ENCODE data around the gene MPP2.

MPP2 gene

DNA sequence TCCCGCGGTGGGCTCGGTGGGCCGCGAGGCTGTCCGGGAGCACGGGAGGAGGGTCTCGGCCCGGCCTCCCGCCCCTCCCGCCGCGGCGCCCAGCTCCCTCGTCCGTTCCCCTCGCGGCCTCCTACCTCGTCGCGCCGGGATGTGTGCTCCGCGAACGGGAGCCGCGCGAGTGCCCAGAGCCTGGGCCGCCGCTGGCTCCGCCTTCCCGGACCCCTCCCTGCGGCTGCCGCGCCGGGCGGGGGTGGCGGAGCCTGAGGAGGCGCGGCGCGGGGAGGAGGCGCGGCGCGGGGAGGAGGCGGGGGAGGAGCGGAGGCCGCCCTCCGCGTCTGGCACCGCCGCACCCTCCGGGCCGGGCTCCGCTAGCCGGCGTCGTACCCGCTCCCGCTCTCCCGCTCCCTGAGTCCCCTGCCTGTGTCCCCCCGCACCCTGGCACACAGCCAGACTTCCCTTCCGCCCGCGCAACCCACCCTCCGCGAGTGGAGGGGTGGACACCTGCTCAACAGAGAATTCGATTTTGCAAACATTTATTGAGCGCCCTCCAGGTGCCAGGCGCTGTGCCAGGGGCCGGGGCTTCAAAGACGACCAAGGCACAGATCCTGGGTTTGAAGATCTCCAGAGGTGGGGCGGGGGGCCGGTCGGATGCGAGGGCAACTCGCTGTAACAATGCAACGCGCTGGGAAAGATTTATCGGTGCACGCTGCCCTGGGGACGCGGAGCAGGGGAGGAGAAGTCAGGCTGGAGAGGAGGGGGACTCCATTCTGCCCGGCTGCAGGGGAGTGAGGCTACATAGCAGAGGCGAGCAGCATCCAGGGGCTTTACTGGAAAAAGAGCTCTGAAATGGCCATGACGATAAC lies 74.1 kb downstream of the MPP2 start, which contains the start of gene MPP3 (continued):
- TF ChIP-seq, protein P1, sequence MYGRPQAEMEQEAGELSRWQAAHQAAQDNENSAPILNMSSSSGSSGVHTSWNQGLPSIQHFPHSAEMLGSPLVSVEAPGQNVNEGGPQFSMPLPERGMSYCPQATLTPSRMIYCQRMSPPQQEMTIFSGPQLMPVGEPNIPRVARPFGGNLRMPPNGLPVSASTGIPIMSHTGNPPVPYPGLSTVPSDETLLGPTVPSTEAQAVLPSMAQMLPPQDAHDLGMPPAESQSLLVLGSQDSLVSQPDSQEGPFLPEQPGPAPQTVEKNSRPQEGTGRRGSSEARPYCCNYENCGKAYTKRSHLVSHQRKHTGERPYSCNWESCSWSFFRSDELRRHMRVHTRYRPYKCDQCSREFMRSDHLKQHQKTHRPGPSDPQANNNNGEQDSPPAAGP (tag by site-specific recombination; IDR thresholded peaks at IDR 0.05): no peak
- no peak for TF ChIP-seq ZNF423 (tag by site-specific recombination; IDR thresholded peaks at IDR 0.05)
- peak; percentile 31; the same call in 1 of the 2 replicates for TF ChIP-seq ZSCAN30 (tag by site-specific recombination; IDR thresholded peaks at IDR 0.05)
- peak; percentile 66 for TF ChIP-seq ZBTB17 (tag by site-specific recombination; IDR thresholded peaks at IDR 0.05)
- TF ChIP-seq, protein P2, sequence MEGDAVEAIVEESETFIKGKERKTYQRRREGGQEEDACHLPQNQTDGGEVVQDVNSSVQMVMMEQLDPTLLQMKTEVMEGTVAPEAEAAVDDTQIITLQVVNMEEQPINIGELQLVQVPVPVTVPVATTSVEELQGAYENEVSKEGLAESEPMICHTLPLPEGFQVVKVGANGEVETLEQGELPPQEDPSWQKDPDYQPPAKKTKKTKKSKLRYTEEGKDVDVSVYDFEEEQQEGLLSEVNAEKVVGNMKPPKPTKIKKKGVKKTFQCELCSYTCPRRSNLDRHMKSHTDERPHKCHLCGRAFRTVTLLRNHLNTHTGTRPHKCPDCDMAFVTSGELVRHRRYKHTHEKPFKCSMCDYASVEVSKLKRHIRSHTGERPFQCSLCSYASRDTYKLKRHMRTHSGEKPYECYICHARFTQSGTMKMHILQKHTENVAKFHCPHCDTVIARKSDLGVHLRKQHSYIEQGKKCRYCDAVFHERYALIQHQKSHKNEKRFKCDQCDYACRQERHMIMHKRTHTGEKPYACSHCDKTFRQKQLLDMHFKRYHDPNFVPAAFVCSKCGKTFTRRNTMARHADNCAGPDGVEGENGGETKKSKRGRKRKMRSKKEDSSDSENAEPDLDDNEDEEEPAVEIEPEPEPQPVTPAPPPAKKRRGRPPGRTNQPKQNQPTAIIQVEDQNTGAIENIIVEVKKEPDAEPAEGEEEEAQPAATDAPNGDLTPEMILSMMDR (tag by site-specific recombination; IDR thresholded peaks at IDR 0.05): no peak
- TF ChIP-seq, protein P3, sequence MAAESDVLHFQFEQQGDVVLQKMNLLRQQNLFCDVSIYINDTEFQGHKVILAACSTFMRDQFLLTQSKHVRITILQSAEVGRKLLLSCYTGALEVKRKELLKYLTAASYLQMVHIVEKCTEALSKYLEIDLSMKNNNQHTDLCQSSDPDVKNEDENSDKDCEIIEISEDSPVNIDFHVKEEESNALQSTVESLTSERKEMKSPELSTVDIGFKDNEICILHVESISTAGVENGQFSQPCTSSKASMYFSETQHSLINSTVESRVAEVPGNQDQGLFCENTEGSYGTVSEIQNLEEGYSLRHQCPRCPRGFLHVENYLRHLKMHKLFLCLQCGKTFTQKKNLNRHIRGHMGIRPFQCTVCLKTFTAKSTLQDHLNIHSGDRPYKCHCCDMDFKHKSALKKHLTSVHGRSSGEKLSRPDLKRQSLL (tag by site-specific recombination; IDR thresholded peaks at IDR 0.05): peak; percentile 50
- TF ChIP-seq ZNF24 (tag by site-specific recombination; IDR thresholded peaks at IDR 0.05): no peak
- TF ChIP-seq ZNF211 (tag by site-specific recombination; IDR thresholded peaks at IDR 0.05; ENCODE audit: low read depth): no peak
- TF ChIP-seq ZNF121 (tag by site-specific recombination; IDR thresholded peaks at IDR 0.05): no peak
- TF ChIP-seq, protein P4, sequence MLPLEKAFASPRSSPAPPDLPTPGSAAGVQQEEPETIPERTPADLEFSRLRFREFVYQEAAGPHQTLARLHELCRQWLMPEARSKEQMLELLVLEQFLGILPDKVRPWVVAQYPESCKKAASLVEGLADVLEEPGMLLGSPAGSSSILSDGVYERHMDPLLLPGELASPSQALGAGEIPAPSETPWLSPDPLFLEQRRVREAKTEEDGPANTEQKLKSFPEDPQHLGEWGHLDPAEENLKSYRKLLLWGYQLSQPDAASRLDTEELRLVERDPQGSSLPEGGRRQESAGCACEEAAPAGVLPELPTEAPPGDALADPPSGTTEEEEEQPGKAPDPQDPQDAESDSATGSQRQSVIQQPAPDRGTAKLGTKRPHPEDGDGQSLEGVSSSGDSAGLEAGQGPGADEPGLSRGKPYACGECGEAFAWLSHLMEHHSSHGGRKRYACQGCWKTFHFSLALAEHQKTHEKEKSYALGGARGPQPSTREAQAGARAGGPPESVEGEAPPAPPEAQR (tag by site-specific recombination; IDR thresholded peaks at IDR 0.05): no peak
- TF ChIP-seq KLF1 (tag by site-specific recombination; IDR thresholded peaks at IDR 0.05): peak; percentile 32
- no peak for TF ChIP-seq HOXA7 (CRISPR knock-in tag; IDR thresholded peaks at IDR 0.05; ENCODE audit: borderline replicate concordance)
- no peak for TF ChIP-seq ZNF530 (tag by site-specific recombination; IDR thresholded peaks at IDR 0.05; ENCODE audit: low read depth)
- TF ChIP-seq, protein P5, sequence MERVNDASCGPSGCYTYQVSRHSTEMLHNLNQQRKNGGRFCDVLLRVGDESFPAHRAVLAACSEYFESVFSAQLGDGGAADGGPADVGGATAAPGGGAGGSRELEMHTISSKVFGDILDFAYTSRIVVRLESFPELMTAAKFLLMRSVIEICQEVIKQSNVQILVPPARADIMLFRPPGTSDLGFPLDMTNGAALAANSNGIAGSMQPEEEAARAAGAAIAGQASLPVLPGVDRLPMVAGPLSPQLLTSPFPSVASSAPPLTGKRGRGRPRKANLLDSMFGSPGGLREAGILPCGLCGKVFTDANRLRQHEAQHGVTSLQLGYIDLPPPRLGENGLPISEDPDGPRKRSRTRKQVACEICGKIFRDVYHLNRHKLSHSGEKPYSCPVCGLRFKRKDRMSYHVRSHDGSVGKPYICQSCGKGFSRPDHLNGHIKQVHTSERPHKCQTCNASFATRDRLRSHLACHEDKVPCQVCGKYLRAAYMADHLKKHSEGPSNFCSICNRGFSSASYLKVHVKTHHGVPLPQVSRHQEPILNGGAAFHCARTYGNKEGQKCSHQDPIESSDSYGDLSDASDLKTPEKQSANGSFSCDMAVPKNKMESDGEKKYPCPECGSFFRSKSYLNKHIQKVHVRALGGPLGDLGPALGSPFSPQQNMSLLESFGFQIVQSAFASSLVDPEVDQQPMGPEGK (tag by site-specific recombination; IDR thresholded peaks at IDR 0.05): peak; percentile 74
- TF ChIP-seq ZFP69B (tag by site-specific recombination; IDR thresholded peaks at IDR 0.05): no peak
- no peak for TF ChIP-seq ZNF404 (tag by site-specific recombination; IDR thresholded peaks at IDR 0.05)
- TF ChIP-seq SP2 (tag by site-specific recombination; IDR thresholded peaks at IDR 0.05): peak; percentile 9; the same call in 1 of the 2 replicates
- TF ChIP-seq SETDB1 (IDR thresholded peaks at IDR 0.05; ENCODE audit: insufficient read length, low read length): no peak
- TF ChIP-seq ZEB2 (tag by site-specific recombination; IDR thresholded peaks at IDR 0.05): peak; percentile 73
- no peak for TF ChIP-seq ZNF548 (tag by site-specific recombination; IDR thresholded peaks at IDR 0.05)
- peak; percentile 25; the same call in 1 of the 2 replicates for TF ChIP-seq GLIS2 (tag by site-specific recombination; IDR thresholded peaks at IDR 0.05)
- peak; percentile 37; the same call in 1 of the 2 replicates for TF ChIP-seq ZBTB8A (tag by site-specific recombination; IDR thresholded peaks at IDR 0.05)
- no peak for TF ChIP-seq ZNF660 (tag by site-specific recombination; IDR thresholded peaks at IDR 0.05)
- peak; percentile 62; the same call in 1 of the 2 replicates for TF ChIP-seq EGR2 (tag by site-specific recombination; IDR thresholded peaks at IDR 0.05; ENCODE audit: low read depth)
- TF ChIP-seq ZNF146 (tag by site-specific recombination; IDR thresholded peaks at IDR 0.05): no peak
- TF ChIP-seq ZNF223 (tag by site-specific recombination; IDR thresholded peaks at IDR 0.05): peak; percentile 36; the same call in 1 of the 2 replicates
- TF ChIP-seq, protein P6, sequence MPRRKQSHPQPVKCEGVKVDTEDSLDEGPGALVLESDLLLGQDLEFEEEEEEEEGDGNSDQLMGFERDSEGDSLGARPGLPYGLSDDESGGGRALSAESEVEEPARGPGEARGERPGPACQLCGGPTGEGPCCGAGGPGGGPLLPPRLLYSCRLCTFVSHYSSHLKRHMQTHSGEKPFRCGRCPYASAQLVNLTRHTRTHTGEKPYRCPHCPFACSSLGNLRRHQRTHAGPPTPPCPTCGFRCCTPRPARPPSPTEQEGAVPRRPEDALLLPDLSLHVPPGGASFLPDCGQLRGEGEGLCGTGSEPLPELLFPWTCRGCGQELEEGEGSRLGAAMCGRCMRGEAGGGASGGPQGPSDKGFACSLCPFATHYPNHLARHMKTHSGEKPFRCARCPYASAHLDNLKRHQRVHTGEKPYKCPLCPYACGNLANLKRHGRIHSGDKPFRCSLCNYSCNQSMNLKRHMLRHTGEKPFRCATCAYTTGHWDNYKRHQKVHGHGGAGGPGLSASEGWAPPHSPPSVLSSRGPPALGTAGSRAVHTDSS (tag by site-specific recombination; IDR thresholded peaks at IDR 0.05): no peak
- TF ChIP-seq, protein P7, sequence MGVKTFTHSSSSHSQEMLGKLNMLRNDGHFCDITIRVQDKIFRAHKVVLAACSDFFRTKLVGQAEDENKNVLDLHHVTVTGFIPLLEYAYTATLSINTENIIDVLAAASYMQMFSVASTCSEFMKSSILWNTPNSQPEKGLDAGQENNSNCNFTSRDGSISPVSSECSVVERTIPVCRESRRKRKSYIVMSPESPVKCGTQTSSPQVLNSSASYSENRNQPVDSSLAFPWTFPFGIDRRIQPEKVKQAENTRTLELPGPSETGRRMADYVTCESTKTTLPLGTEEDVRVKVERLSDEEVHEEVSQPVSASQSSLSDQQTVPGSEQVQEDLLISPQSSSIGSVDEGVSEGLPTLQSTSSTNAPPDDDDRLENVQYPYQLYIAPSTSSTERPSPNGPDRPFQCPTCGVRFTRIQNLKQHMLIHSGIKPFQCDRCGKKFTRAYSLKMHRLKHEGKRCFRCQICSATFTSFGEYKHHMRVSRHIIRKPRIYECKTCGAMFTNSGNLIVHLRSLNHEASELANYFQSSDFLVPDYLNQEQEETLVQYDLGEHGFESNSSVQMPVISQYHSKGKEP (tag by site-specific recombination; IDR thresholded peaks at IDR 0.05): peak; percentile 36; the same call in 1 of the 2 replicates
- peak; percentile 18; the same call in 1 of the 2 replicates for TF ChIP-seq ZNF324 (tag by site-specific recombination; IDR thresholded peaks at IDR 0.05)
- no peak for TF ChIP-seq ZNF654 (tag by site-specific recombination; IDR thresholded peaks at IDR 0.05; ENCODE audit: low read depth)
